Activated CD4-positive, alpha-beta T cell treated with anti-CD3 and anti-CD28 coated beads, Interleukin-2, amount 50 U/mL, for 4 hours (primary cell): ENCODE results near the gene NTMT2.
"Not testable (repeated sequence)": the region's sequence is repeated elsewhere in the genome, so short reads cannot be mapped to it uniquely, and the experiment has no call there.

Experiments
- DNase-seq, 2 experiments: peaks; one replicate each; pipeline ENCODE4 v3.0.0-alpha.2; 2020

NTMT2 gene

GRCh38 chr1:170145770-170146676 is at the start of gene NTMT2:
TSS of gene NTMT2 (plus strand) at chr1:170145959. CDS start at chr1:170146108, 149 bp downstream.
- DNase-seq, result no peak

GRCh38 chr1:170095976-170096748 is 49.6 kb upstream of the NTMT2 start:
- DNase-seq, result no peak

GRCh38 chr1:170096806-170097340 is 48.9 kb upstream of the NTMT2 start:
- DNase-seq, result no peak

GRCh38 chr1:170097449-170097948 is 48.3 kb upstream of the NTMT2 start:
- DNase-seq, result no peak

- not testable (repeated sequence) for DNase-seq
Observed at GRCh38 chr1:170113140-170113539, 32.6 kb upstream of the NTMT2 start.

- DNase-seq, result no peak
Observed at GRCh38 chr1:170114906-170115305, 30.9 kb upstream of the NTMT2 start.

GRCh38 chr1:170122366-170122765 is 23.4 kb upstream of the NTMT2 start:
- no peak for DNase-seq

- DNase-seq, result no peak
Observed at GRCh38 chr1:170125269-170125668, 20.5 kb upstream of the NTMT2 start.

- DNase-seq, result no peak
Observed at GRCh38 chr1:170126696-170127095, 19.1 kb upstream of the NTMT2 start.

- DNase-seq, result no peak
Observed at GRCh38 chr1:170131450-170131849, 14.3 kb upstream of the NTMT2 start.

GRCh38 chr1:170131984-170132383 is 13.8 kb upstream of the NTMT2 start:
- no peak for DNase-seq

GRCh38 chr1:170133766-170134495 is 11.8 kb upstream of the NTMT2 start:
- no peak for DNase-seq

GRCh38 chr1:170134521-170134920 is 11.2 kb upstream of the NTMT2 start:
- no peak for DNase-seq

- DNase-seq, result no peak
Observed at GRCh38 chr1:170140371-170140770, 5.4 kb upstream of the NTMT2 start.

- no peak for DNase-seq
Observed at GRCh38 chr1:170145061-170145460, 698 bp upstream of the NTMT2 start.

- no peak for DNase-seq
Observed at GRCh38 chr1:170146720-170147263, 1.0 kb downstream of the NTMT2 start.

GRCh38 chr1:170149241-170149640 is 3.5 kb downstream of the NTMT2 start:
- no peak for DNase-seq

GRCh38 chr1:170150016-170150415 is 4.3 kb downstream of the NTMT2 start:
- DNase-seq, result no peak

- no peak for DNase-seq
Observed at GRCh38 chr1:170150921-170151320, 5.2 kb downstream of the NTMT2 start.

GRCh38 chr1:170153417-170153816 is 7.7 kb downstream of the NTMT2 start:
- DNase-seq, result no peak

- DNase-seq, result no peak
Observed at GRCh38 chr1:170155055-170155454, 9.3 kb downstream of the NTMT2 start.

- no peak for DNase-seq
Observed at GRCh38 chr1:170156594-170156993, 10.8 kb downstream of the NTMT2 start.
